ENCODE measurements around the gene SPDYE11. TPM values are rescaled to one million over a fixed set of nuclear protein-coding genes. Genes with fewer than 3 reads are reported as not detected.
"Not testable (repeated sequence)": the region's sequence is repeated elsewhere in the genome, so short reads cannot be mapped to it uniquely, and the experiment has no call there.

The SPDYE11 gene, protein sequence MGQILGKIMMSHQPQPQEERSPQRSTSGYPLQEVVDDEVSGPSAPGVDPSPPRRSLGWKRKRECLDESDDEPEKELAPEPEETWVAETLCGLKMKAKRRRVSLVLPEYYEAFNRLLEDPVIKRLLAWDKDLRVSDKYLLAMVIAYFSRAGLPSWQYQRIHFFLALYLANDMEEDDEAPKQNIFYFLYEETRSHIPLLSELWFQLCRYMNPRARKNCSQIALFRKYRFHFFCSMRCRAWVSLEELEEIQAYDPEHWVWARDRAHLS
- total RNA-seq (2014; rRNA removed; shearing (Covaris generic)) = not detected in 2 replicates
- 0.38 and 0.65 TPM in 2 replicates for polyA plus RNA-seq (2016; fragmentation: Nextera tagmentation; extraction: Ambion mirVana)

DNA sequence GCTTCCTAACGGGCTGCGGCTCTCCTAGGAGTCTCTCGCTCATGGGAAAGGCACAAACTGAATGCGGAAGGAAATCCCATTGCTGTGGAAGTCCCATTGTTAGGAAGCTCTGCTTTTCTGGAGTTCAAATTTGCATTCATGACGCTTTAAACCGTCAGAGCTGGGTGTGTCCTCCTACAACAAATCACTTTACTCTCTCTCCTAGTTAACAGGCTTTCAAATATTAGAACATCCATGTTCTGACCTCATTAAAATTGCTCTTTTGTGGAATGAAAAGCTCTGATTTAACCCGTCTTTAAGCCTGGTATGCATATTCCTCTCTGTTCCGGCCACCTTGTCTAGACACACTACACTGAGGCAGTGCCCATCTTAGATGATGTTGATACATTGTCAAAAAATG, at the start of gene SPDYE11:
Gene SPDYE11, minus strand, starts transcription at position 101 of the 400 bp plus-strand sequence. CDS start 1,800 bp downstream, outside the sequence.
- WGBS, 2 experiments (ENCODE audit: low coverage in 1 of 2, low lambda C conversion rate in 2 of 2, missing lambda C conversion rate in 2 of 2) = no CpG with 5 or more reads among the region's 8 CpGs
- H3K4me2 ChIP-seq (ENCODE audit: unreplicated experiment); H3K9me3 ChIP-seq (ENCODE audit: low read depth); in situ Hi-C loops (cut with MboI); H3K36me3 ChIP-seq (ENCODE audit: low read depth); H3K27ac ChIP-seq; H4K20me1 ChIP-seq (ENCODE audit: insufficient read depth); H3K27me3 ChIP-seq (replicated peaks; ENCODE audit: insufficient read depth); H2AFZ ChIP-seq; H3F3A ChIP-seq (ENCODE audit: insufficient read depth); H3K4me1 ChIP-seq (ENCODE audit: insufficient read depth); DNase-seq; H3K79me2 ChIP-seq (ENCODE audit: insufficient read depth); H3K9ac ChIP-seq; H3K4me3 ChIP-seq; H3K9me2 ChIP-seq (ENCODE audit: insufficient read depth): not testable (repeated sequence)

DNA sequence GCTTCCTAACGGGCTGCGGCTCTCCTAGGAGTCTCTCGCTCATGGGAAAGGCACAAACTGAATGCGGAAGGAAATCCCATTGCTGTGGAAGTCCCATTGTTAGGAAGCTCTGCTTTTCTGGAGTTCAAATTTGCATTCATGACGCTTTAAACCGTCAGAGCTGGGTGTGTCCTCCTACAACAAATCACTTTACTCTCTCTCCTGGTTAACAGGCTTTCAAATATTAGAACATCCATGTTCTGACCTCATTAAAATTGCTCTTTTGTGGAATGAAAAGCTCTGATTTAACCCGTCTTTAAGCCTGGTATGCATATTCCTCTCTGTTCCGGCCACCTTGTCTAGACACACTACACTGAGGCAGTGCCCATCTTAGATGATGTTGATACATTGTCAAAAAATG, 28.2 kb upstream of the SPDYE11 start, which contains the start of gene SPDYE9:
Gene SPDYE9, minus strand, starts transcription at position 101 of the 400 bp plus-strand sequence. CDS start 1,800 bp downstream, outside the sequence.
- H3K27me3 ChIP-seq (replicated peaks; ENCODE audit: insufficient read depth); H3K4me1 ChIP-seq (ENCODE audit: insufficient read depth); H3K36me3 ChIP-seq (ENCODE audit: low read depth); H3F3A ChIP-seq (ENCODE audit: insufficient read depth); in situ Hi-C loops (cut with MboI); H3K9me2 ChIP-seq (ENCODE audit: insufficient read depth); H3K9me3 ChIP-seq (ENCODE audit: low read depth); DNase-seq; H3K27ac ChIP-seq; H4K20me1 ChIP-seq (ENCODE audit: insufficient read depth); H3K9ac ChIP-seq; H3K79me2 ChIP-seq (ENCODE audit: insufficient read depth); H3K4me3 ChIP-seq; H2AFZ ChIP-seq; H3K4me2 ChIP-seq (ENCODE audit: unreplicated experiment): not testable (repeated sequence)
- no CpG with 5 or more reads among the region's 8 CpGs for WGBS, 2 experiments (ENCODE audit: low coverage in 1 of 2, low lambda C conversion rate in 2 of 2, missing lambda C conversion rate in 2 of 2)

DNA sequence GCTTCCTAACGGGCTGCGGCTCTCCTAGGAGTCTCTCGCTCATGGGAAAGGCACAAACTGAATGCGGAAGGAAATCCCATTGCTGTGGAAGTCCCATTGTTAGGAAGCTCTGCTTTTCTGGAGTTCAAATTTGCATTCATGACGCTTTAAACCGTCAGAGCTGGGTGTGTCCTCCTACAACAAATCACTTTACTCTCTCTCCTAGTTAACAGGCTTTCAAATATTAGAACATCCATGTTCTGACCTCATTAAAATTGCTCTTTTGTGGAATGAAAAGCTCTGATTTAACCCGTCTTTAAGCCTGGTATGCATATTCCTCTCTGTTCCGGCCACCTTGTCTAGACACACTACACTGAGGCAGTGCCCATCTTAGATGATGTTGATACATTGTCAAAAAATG, 28.0 kb downstream of the SPDYE11 start, which contains the start of gene SPDYE8:
Gene SPDYE8, minus strand, starts transcription at position 101 of the 400 bp plus-strand sequence. CDS start 1,800 bp downstream, outside the sequence.
- H3K4me2 ChIP-seq (ENCODE audit: unreplicated experiment); H2AFZ ChIP-seq; H3K79me2 ChIP-seq (ENCODE audit: insufficient read depth); H3K4me1 ChIP-seq (ENCODE audit: insufficient read depth); DNase-seq; H3K9me2 ChIP-seq (ENCODE audit: insufficient read depth); H3F3A ChIP-seq (ENCODE audit: insufficient read depth); H3K9ac ChIP-seq; H3K27me3 ChIP-seq (replicated peaks; ENCODE audit: insufficient read depth); H3K4me3 ChIP-seq; in situ Hi-C loops (cut with MboI); H4K20me1 ChIP-seq (ENCODE audit: insufficient read depth); H3K9me3 ChIP-seq (ENCODE audit: low read depth); H3K36me3 ChIP-seq (ENCODE audit: low read depth); H3K27ac ChIP-seq: not testable (repeated sequence)
- no CpG with 5 or more reads among the region's 8 CpGs for WGBS, 2 experiments (ENCODE audit: low coverage in 1 of 2, low lambda C conversion rate in 2 of 2, missing lambda C conversion rate in 2 of 2)

DNA sequence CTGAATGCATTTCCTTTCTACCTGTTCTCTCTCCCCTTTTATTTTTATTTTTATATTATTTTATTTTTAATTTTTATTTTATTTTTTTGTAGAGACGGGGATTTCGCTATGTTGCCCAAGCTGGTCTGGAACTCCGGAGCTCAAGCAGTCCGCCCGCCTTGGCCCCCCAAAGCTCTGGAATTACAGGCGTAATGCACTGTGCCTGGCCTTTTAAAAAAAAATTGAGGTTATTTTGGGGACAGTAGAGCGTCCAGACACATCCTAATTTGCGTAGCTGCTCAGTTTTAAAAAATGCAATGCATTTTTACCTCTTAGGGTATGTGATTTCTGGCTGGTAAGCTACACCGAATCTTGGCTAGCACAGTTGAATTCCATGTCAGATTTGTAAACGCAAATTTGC, 51.2 kb downstream of the SPDYE11 start:
- peak overlapping the region; percentile 38 for H3K27ac ChIP-seq
- H2AFZ ChIP-seq; H3F3A ChIP-seq (ENCODE audit: insufficient read depth); H3K9me3 ChIP-seq (ENCODE audit: low read depth); in situ Hi-C loops (cut with MboI); H3K27me3 ChIP-seq (replicated peaks; ENCODE audit: insufficient read depth); H4K20me1 ChIP-seq (ENCODE audit: insufficient read depth); H3K36me3 ChIP-seq (ENCODE audit: low read depth); H3K4me1 ChIP-seq (ENCODE audit: insufficient read depth); DNase-seq; H3K9me2 ChIP-seq (ENCODE audit: insufficient read depth): not testable (repeated sequence)
- 4 to 6% methylated on average over 10 of the region's 10 CpGs for WGBS, 2 experiments (ENCODE audit: low coverage in 1 of 2, low lambda C conversion rate in 2 of 2, missing lambda C conversion rate in 2 of 2)
- H3K79me2 ChIP-seq (ENCODE audit: insufficient read depth) = peaks cover 11% of the 10 kb centered on the region
- H3K4me3 ChIP-seq = peak overlapping the region; percentile 74
- peak overlapping the region; percentile 70 for H3K9ac ChIP-seq
- peak overlapping the region; percentile 82 for H3K4me2 ChIP-seq (ENCODE audit: unreplicated experiment)

DNA sequence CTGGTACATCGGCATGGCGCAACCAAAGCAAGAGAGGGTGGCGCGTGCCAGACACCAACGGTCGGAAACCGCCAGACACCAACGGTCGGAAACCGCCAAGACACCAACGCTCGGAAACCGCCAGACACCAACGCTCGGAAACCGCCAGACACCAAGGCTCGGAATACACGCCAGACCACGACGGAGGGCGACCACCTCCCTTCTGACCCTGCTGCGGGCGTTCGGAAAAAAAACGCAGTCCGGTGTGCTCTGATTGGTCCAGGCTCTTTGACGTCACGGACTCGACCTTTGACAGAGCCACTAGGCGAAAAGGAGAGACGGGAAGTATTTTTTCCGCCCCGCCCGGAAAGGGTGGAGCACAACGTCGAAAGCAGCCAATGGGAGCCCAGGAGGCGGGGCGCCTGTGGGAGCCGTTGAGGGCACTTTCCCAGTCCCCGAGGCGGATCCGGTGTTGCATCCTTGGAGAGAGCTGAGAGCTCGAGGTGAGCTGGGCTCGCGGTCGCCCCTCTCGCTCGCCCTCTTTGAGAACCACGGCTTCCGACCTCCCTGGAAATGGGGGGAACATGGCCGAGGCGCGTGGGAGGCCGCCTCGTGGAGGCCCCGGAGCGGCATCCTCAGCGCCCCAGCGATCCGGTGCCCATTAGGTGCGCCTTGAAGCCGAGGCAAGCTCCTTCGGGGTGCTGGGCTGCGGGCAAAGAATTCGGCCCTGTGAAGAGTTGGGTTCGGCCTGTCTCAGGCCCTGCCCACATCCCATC, 51.8 kb downstream of the SPDYE11 start:
- Histone ChIP-seq H2AFZ (peak overlapping the region; percentile 77), H3K9ac (peak overlapping the region; percentile 81), H3K79me2 (ENCODE audit: insufficient read depth) (peaks cover 12% of the 10 kb centered on the region), H3K4me3 (peak overlapping the region; percentile 74), H3K27ac (peak overlapping the region; percentile 83)
- H3K4me1 ChIP-seq (ENCODE audit: insufficient read depth); in situ Hi-C loops (cut with MboI); H3K27me3 ChIP-seq (replicated peaks; ENCODE audit: insufficient read depth); H3K9me3 ChIP-seq (ENCODE audit: low read depth); H3K4me2 ChIP-seq (ENCODE audit: unreplicated experiment); H4K20me1 ChIP-seq (ENCODE audit: insufficient read depth); H3K9me2 ChIP-seq (ENCODE audit: insufficient read depth); H3K36me3 ChIP-seq (ENCODE audit: low read depth); H3F3A ChIP-seq (ENCODE audit: insufficient read depth): not testable (repeated sequence)
- peak; percentile 69 for DNase-seq
- WGBS, 2 experiments (ENCODE audit: low coverage in 1 of 2, low lambda C conversion rate in 2 of 2, missing lambda C conversion rate in 2 of 2) = 0 to 1% methylated on average over 47 to 50 of the region's 66 CpGs

DNA sequence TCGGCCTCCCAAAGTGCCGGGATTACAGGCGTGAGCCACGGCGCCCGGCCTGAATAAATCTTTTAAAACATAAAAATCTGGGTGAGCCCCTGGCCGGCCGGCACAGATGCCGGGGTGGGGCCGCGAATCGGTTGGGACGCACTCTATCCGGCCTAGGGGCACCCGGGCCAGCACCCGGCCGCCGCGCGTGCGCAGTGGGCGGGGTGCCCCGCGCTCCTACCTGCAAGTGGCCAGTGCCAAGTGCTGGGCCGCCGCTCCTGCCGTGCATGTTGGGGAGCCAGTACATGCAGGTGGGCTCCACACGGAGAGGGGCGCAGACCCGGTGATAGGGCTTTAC, 52.4 kb downstream of the SPDYE11 start:
- H4K20me1 ChIP-seq (ENCODE audit: insufficient read depth); H3F3A ChIP-seq (ENCODE audit: insufficient read depth); H3K9me2 ChIP-seq (ENCODE audit: insufficient read depth); in situ Hi-C loops (cut with MboI); H3K36me3 ChIP-seq (ENCODE audit: low read depth); H3K4me1 ChIP-seq (ENCODE audit: insufficient read depth); H3K27me3 ChIP-seq (replicated peaks; ENCODE audit: insufficient read depth); H3K9me3 ChIP-seq (ENCODE audit: low read depth); H3K4me2 ChIP-seq (ENCODE audit: unreplicated experiment); DNase-seq: not testable (repeated sequence)
- Histone ChIP-seq H2AFZ (peak overlapping the region; percentile 77; the same call in 1 of the 2 replicates), H3K9ac (peak overlapping the region; percentile 81), H3K27ac (peak overlapping the region; percentile 83), H3K4me3 (peak overlapping the region; percentile 74), H3K79me2 (ENCODE audit: insufficient read depth) (peaks cover 12% of the 10 kb centered on the region)
- WGBS, 2 experiments (ENCODE audit: low coverage in 1 of 2, low lambda C conversion rate in 2 of 2, missing lambda C conversion rate in 2 of 2) = 0% methylated on average over 17 to 22 of the region's 30 CpGs

DNA sequence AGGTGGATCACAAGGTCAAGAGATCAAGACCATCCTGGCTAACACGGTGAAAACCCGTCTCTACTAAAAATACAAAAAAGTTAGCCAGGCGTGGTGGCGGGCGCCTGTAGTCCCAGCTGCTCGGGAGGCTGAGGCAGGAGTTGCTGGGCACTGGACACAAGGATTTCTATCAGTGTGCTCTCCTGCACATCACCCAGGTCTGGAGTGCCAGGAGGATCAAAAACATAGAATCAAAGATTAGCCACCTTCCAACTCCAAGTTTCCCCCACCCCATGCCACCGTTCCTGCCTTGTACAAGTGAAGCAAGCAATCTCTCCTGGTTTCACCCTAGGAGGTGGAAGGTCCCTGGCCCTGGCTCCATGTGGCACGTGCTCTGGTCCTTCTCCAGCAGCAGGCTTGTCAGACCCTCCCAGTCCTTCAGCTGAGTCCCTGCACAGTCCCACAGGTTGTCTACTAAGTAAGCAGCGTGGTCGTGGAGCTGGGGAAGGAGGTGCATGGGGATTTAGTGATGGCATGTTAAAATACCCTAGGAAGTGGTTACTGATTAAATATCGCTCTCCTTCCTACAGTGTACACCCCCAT, 59.7 kb downstream of the SPDYE11 start:
- WGBS, 2 experiments (ENCODE audit: low coverage in 1 of 2, low lambda C conversion rate in 2 of 2, missing lambda C conversion rate in 2 of 2) = no CpG with 5 or more reads among the region's 11 CpGs
- H4K20me1 ChIP-seq (ENCODE audit: insufficient read depth); H3K4me3 ChIP-seq; DNase-seq; H3K9ac ChIP-seq; in situ Hi-C loops (cut with MboI); H3K9me3 ChIP-seq (ENCODE audit: low read depth); H3K4me2 ChIP-seq (ENCODE audit: unreplicated experiment); H2AFZ ChIP-seq; H3K79me2 ChIP-seq (ENCODE audit: insufficient read depth); H3K27ac ChIP-seq; H3K36me3 ChIP-seq (ENCODE audit: low read depth); H3K4me1 ChIP-seq (ENCODE audit: insufficient read depth); H3K27me3 ChIP-seq (replicated peaks; ENCODE audit: insufficient read depth); H3K9me2 ChIP-seq (ENCODE audit: insufficient read depth); H3F3A ChIP-seq (ENCODE audit: insufficient read depth): not testable (repeated sequence)

Measured in GM23248 (cell line).